Neural cell (in vitro differentiated cells): ENCODE results near the gene GPAM. TPM values are rescaled to one million over a fixed set of nuclear protein-coding genes. Genes with fewer than 3 reads are reported as not detected.
A peak's percentile ranks its signal among the peaks of the same experiment; 100 is the strongest.

Experiments
- H2AFZ ChIP-seq: fragments of 200-600, 300-800 bp; sonication (generic), shearing (Covaris generic); 2 replicates; pipeline ENCODE4 v1.6.0; 2014; ENCODE audit warnings: low read depth, mild to moderate bottlenecking, antibody characterized with exemption, low read length, moderate library complexity
- H3F3A ChIP-seq: fragments of 200-600 bp; shearing (Covaris generic); 2 replicates; pipeline ENCODE4 v1.6.1; 2016; ENCODE audit warnings: mild to moderate bottlenecking, moderate library complexity, mixed read lengths, antibody characterized with exemption, low read length; ENCODE audit not compliant: insufficient read depth, poor library complexity, severe bottlenecking
- H3K27ac ChIP-seq: fragments of 200-600, 300-800 bp; sonication (generic), shearing (Covaris generic); 2 replicates; pipeline ENCODE4 v1.5.1; 2014; ENCODE audit warnings: mild to moderate bottlenecking, low read length, moderate library complexity
- H3K27me3 ChIP-seq: fragments of 300-800, 200-600 bp; sonication (generic), shearing (Covaris generic); 2 replicates; pipeline ENCODE4 v1.6.0; 2014; ENCODE audit warnings: mild to moderate bottlenecking, low read depth, low read length, moderate library complexity; ENCODE audit not compliant: insufficient read depth
- H3K36me3 ChIP-seq: fragments of 300-800, 200-600 bp; sonication (generic), shearing (Covaris generic); 2 replicates; pipeline ENCODE4 v1.5.1; 2014; ENCODE audit warnings: mild to moderate bottlenecking, antibody characterized with exemption, low read length, moderate library complexity; ENCODE audit not compliant: insufficient read depth
- H3K4me2 ChIP-seq: fragments of 300-800, 200-600 bp; sonication (generic), shearing (Covaris generic); 2 replicates; pipeline ENCODE4 v1.6.0; 2014; ENCODE audit warnings: mild to moderate bottlenecking, low read length
- H3K4me3 ChIP-seq: fragments of 300-800, 200-600 bp; sonication (generic), shearing (Covaris generic); 2 replicates; pipeline ENCODE4 v1.5.1; 2014; ENCODE audit warnings: mild to moderate bottlenecking, low read length, moderate library complexity
- H3K79me2 ChIP-seq: fragments of 200-600 bp; shearing (Covaris generic); replicated peaks from 2 replicates; pipeline ENCODE4 v1.6.0; 2014; ENCODE audit warnings: mild to moderate bottlenecking, low read length, moderate library complexity; ENCODE audit not compliant: insufficient read depth
- H3K9ac ChIP-seq: fragments of 300-800, 200-600 bp; sonication (generic), shearing (Covaris generic); 2 replicates; pipeline ENCODE4 v1.6.1; 2016; ENCODE audit warnings: mild to moderate bottlenecking, low read length, mixed read lengths
- H3K9me2 ChIP-seq: fragments of 200-600 bp; shearing (Covaris generic); 2 replicates; pipeline ENCODE4 v1.6.1; 2016; ENCODE audit warnings: mild to moderate bottlenecking, low read length, mixed read lengths; ENCODE audit not compliant: insufficient read depth
- H3K9me3 ChIP-seq: fragments of 200-600, 300-800 bp; sonication (generic), shearing (Covaris generic); 2 replicates; pipeline ENCODE4 v1.6.1; 2016; ENCODE audit warnings: mild to moderate bottlenecking, mixed run types, low read length, moderate library complexity, mixed read lengths
- H4K20me1 ChIP-seq: fragments of 200-600 bp; shearing (Covaris generic); 2 replicates; pipeline ENCODE4 v1.6.1; 2016; ENCODE audit warnings: mild to moderate bottlenecking, mixed run types; ENCODE audit not compliant: insufficient read depth
- EP300 ChIP-seq: fragments of 450-650 bp; conservative IDR thresholded peaks from 2 replicates; pipeline ENCODE4 v1.6.1; 2014; ENCODE audit warnings: antibody characterized with exemption, mild to moderate bottlenecking, moderate library complexity; ENCODE audit not compliant: poor library complexity, severe bottlenecking
- EZH2 ChIP-seq: fragments of 200-600, 300-800 bp; shearing (Covaris generic), sonication (generic); IDR thresholded peaks from 2 replicates; pipeline ENCODE4 v1.6.1; 2014; ENCODE audit warnings: antibody characterized with exemption, low read length, borderline replicate concordance, mild to moderate bottlenecking; ENCODE audit not compliant: insufficient read depth, poor library complexity, severe bottlenecking
- MXI1 ChIP-seq: fragments of 450-650 bp; conservative IDR thresholded peaks from 2 replicates; pipeline ENCODE4 v1.6.1; 2014; ENCODE audit warnings: antibody characterized with exemption, mild to moderate bottlenecking; ENCODE audit not compliant: poor library complexity, severe bottlenecking
- POLR2AphosphoS5 ChIP-seq: IDR thresholded peaks from 2 replicates; pipeline ENCODE4 v1.6.1; 2012
- RAD21 ChIP-seq: fragments of 450-650 bp; conservative IDR thresholded peaks from 2 replicates; pipeline ENCODE4 v1.6.1; 2014; ENCODE audit warnings: antibody characterized with exemption, mild to moderate bottlenecking, moderate library complexity
- SMC3 ChIP-seq: fragments of 450-650 bp; conservative IDR thresholded peaks from 2 replicates; pipeline ENCODE4 v1.6.1; 2014; ENCODE audit warnings: antibody characterized with exemption, mild to moderate bottlenecking, moderate library complexity; ENCODE audit not compliant: poor library complexity
- TAF1 ChIP-seq: IDR thresholded peaks from 2 replicates; pipeline ENCODE4 v1.6.1; 2012; ENCODE audit warnings: low read depth
- polyA plus RNA-seq: library from polyadenylated mRNA; depleted of rRNA; stranded (reverse); fragments of >200 nt; gene quantifications from 2 replicates; pipeline ENCODE4 v1.2.3, GENCODE V29; 2014
- TF ChIP-seq, protein P1 (sequence below): IDR thresholded peaks from 2 replicates; pipeline ENCODE4 v1.6.1; 2012; ENCODE audit warnings: borderline replicate concordance
- TF ChIP-seq, protein P2 (sequence below): fragments of 450-650 bp; IDR thresholded peaks from 2 replicates; pipeline ENCODE4 v1.5.1; 2014; ENCODE audit warnings: antibody characterized with exemption, mild to moderate bottlenecking, moderate library complexity; ENCODE audit not compliant: poor library complexity, severe bottlenecking

Gene GPAM
- polyA plus RNA-seq, 1 donor from 2014 or later, result 17.3 TPM

DNA sequence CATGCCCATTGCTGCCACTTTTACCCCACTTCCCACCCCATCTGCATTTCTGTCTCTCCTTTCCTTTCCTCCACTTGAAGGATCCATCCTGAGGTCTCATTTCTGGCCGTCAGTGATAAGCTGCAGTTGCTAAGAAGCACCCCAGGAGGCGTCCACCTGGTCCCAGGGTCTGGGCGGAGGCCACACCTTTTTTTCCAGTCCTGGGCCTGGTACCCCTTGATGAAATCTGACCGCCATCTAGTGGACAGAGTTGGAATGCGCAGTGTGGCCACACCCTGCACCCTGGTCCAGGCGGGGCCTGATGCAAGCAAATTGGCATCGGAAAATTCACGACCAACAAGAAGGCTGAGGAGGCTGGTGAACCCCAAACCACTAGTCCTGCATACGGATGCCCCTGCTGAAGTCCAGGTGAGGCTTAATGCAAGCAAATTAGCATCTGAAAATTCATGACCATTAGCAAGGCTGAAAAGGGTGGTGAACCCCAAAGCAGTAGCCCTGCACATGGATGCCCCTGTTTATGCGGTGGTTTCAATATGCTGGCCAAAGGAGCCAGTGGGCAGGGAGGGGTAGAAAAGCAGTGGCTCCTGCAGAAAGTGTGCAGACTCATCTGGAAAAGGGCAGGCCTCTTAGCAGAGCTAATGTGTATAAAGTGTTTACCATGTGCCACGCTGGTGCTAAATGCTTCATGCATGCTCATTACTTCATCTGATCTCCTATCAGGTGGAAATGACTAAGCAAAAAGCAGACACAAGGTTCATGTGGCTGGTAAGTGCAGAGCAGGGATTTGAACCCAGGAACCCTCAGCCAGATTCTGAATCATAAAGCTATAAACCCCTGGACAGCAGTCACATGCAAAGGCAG, 43.2 kb downstream of the GPAM start:
- Histone ChIP-seq H4K20me1 (no peaks in the 10 kb centered on the region), H3K27ac (no peak overlapping the region), H3K4me2 (no peak overlapping the region), H2AFZ (no peak overlapping the region), H3F3A (no peaks in the 10 kb centered on the region), H3K27me3 (no peaks in the 10 kb centered on the region), H3K4me3 (no peak overlapping the region), H3K79me2 (no peaks in the 10 kb centered on the region), H3K9me2 (no peaks in the 10 kb centered on the region), H3K9ac (no peak overlapping the region), H3K36me3 (no peaks in the 10 kb centered on the region), H3K9me3 (no peaks in the 10 kb centered on the region)
- peak; percentile 92 for TF ChIP-seq SMC3
- TF ChIP-seq, protein P1, sequence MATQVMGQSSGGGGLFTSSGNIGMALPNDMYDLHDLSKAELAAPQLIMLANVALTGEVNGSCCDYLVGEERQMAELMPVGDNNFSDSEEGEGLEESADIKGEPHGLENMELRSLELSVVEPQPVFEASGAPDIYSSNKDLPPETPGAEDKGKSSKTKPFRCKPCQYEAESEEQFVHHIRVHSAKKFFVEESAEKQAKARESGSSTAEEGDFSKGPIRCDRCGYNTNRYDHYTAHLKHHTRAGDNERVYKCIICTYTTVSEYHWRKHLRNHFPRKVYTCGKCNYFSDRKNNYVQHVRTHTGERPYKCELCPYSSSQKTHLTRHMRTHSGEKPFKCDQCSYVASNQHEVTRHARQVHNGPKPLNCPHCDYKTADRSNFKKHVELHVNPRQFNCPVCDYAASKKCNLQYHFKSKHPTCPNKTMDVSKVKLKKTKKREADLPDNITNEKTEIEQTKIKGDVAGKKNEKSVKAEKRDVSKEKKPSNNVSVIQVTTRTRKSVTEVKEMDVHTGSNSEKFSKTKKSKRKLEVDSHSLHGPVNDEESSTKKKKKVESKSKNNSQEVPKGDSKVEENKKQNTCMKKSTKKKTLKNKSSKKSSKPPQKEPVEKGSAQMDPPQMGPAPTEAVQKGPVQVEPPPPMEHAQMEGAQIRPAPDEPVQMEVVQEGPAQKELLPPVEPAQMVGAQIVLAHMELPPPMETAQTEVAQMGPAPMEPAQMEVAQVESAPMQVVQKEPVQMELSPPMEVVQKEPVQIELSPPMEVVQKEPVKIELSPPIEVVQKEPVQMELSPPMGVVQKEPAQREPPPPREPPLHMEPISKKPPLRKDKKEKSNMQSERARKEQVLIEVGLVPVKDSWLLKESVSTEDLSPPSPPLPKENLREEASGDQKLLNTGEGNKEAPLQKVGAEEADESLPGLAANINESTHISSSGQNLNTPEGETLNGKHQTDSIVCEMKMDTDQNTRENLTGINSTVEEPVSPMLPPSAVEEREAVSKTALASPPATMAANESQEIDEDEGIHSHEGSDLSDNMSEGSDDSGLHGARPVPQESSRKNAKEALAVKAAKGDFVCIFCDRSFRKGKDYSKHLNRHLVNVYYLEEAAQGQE, result no peak
- TF ChIP-seq POLR2AphosphoS5, result no peak
- TF ChIP-seq, protein P2, sequence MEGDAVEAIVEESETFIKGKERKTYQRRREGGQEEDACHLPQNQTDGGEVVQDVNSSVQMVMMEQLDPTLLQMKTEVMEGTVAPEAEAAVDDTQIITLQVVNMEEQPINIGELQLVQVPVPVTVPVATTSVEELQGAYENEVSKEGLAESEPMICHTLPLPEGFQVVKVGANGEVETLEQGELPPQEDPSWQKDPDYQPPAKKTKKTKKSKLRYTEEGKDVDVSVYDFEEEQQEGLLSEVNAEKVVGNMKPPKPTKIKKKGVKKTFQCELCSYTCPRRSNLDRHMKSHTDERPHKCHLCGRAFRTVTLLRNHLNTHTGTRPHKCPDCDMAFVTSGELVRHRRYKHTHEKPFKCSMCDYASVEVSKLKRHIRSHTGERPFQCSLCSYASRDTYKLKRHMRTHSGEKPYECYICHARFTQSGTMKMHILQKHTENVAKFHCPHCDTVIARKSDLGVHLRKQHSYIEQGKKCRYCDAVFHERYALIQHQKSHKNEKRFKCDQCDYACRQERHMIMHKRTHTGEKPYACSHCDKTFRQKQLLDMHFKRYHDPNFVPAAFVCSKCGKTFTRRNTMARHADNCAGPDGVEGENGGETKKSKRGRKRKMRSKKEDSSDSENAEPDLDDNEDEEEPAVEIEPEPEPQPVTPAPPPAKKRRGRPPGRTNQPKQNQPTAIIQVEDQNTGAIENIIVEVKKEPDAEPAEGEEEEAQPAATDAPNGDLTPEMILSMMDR, result peak; percentile 93
- no peak for TF ChIP-seq MXI1
- no peak for TF ChIP-seq TAF1
- TF ChIP-seq EP300, result no peak
- TF ChIP-seq EZH2, result no peak
- TF ChIP-seq RAD21, result peak; percentile 93

DNA sequence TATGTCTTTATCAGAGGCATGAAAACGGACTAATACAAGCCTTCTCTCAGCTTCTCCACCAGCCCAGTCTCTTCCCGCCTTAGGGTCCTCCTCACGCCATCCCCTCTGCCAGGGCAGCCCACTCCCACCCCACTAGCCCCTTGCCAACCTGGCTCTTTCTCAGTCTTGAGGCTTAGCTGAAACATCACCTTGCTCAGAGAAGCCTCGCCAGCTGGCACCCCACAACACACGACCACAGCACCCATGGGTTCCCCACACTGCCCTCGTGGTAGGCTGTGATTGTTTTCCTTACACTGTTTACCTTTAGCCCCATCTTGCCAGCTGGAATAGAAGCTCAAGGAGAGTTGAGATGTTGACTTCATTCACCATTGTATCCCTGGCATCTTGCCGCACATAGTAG, 44.4 kb downstream of the GPAM start:
- TF ChIP-seq EP300 (no peak), TAF1 (no peak), MXI1 (no peak), POLR2AphosphoS5 (no peak), EZH2 (no peak), RAD21 (no peak), SMC3 (no peak)
- TF ChIP-seq, protein P2, result no peak
- TF ChIP-seq, protein P1, result no peak
- H3K79me2 ChIP-seq, result no peaks in the 10 kb centered on the region

More for the DNA sequence above, 44.4 kb downstream of the GPAM start:
- no peaks in the 10 kb centered on the region for H3K9me2 ChIP-seq
- H3K4me3 ChIP-seq, result no peak overlapping the region
- no peak overlapping the region for H3K27ac ChIP-seq
- no peaks in the 10 kb centered on the region for H3F3A ChIP-seq
- no peak overlapping the region for H2AFZ ChIP-seq
- H3K36me3 ChIP-seq, result no peaks in the 10 kb centered on the region
- no peaks in the 10 kb centered on the region for H3K27me3 ChIP-seq
- no peaks in the 10 kb centered on the region for H3K9me3 ChIP-seq
- H3K9ac ChIP-seq, result no peak overlapping the region
- H4K20me1 ChIP-seq, result no peaks in the 10 kb centered on the region
- no peak overlapping the region for H3K4me2 ChIP-seq
